ENCODE results near the gene ZNF837. TPM values are rescaled to one million over a fixed set of nuclear protein-coding genes. Genes with fewer than 3 reads are reported as not detected.

The ZNF837 gene
- total and polyA plus RNA-seq, 12 donors = 0.11 to 0.90 (median 0.41) TPM

DNA sequence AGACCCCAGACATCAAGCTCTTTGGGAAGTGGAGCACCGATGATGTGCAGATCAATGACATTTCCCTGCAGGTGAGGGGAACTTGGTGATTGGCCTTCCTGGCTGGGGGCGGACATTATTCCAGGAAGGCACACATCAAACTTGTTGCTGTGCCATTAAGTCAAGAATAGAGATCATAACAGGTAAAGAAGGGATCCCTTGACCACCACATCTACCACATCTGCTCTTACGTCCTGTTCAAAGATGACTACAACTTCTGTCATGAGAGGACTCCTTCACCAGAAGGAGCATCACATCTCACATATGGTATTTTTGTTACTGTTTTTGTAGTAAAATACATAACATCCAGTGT, 7.3 kb upstream of the ZNF837 start:
- TF ChIP-seq, protein P1, sequence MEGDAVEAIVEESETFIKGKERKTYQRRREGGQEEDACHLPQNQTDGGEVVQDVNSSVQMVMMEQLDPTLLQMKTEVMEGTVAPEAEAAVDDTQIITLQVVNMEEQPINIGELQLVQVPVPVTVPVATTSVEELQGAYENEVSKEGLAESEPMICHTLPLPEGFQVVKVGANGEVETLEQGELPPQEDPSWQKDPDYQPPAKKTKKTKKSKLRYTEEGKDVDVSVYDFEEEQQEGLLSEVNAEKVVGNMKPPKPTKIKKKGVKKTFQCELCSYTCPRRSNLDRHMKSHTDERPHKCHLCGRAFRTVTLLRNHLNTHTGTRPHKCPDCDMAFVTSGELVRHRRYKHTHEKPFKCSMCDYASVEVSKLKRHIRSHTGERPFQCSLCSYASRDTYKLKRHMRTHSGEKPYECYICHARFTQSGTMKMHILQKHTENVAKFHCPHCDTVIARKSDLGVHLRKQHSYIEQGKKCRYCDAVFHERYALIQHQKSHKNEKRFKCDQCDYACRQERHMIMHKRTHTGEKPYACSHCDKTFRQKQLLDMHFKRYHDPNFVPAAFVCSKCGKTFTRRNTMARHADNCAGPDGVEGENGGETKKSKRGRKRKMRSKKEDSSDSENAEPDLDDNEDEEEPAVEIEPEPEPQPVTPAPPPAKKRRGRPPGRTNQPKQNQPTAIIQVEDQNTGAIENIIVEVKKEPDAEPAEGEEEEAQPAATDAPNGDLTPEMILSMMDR (IDR thresholded peaks at IDR 0.05) = no peak
- H3K36me3 ChIP-seq = peaks cover 0 to 54% (median 22%) of the 10 kb centered on the region in 9 donors
- no peaks in the 10 kb centered on the region for H3K27me3 ChIP-seq
- DNase-seq = no peak
- no peaks in the 10 kb centered on the region for H3K9me3 ChIP-seq
- intact Hi-C loops (cut with DNase I) = no loop called here
- peaks cover 13 to 47% (median 30%) of the 10 kb centered on the region in 9 donors for H3K4me1 ChIP-seq
- H3K27ac ChIP-seq = peak overlapping the region in 1 of 10 donors; percentile 99
- 86% methylated on average over 3 of the region's 3 CpGs for WGBS, 2 donors
- peak overlapping the region; percentile 63 to 92 (median 86) for H3K4me3 ChIP-seq
- ATAC-seq = no peak

DNA sequence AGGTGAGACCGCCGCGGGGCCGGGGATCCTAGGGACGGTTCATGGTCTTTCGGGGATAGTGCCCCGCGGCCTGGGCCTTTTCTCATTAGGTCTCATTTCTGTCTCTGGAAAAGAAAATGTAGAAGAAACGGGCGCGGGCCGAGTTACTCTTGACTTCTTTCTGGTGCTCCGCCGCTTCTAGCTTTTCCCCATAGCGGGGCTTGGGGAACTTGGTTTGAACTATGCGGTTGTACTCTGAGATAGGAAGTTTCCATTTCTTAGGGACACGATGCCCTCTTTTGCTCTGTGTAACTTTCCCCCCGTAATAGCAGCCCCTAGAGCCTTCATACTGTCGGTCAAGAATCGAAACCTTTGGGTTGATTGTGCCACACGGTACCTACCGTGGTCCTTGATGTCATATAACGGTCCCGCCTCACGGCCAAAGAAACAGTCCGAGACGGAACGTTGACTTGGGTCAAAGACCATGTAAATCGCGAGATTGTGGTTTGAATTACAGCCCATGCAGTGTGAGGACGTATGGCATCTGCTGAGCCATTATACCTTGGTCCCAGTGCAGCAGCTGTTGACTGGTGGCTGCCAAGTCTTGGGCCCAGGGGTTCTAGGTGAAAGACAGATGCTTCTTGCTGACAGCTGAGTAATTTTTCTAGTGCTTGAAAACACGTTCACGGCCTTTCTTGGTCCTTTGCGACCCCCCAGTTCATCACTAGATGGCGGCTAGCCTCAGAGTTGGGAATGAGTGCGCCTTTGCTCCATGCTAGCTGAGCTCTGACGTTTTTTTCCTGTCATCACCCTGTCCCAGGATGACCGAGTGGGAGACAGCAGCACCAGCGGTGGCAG, 6.7 kb upstream of the ZNF837 start:
- DNase-seq (no peak), ATAC-seq (no peak)
- intact Hi-C loops (cut with DNase I) = loop anchor here in 2 of 10 donors (2.0 kb wide), 2 partner anchors 13 to 61 kb away; partner anchors contain the start of gene ZSCAN22 (in 1 of the 2)
- H3K4me3 ChIP-seq = peak overlapping the region; percentile 63 to 92 (median 86)
- H3K27me3 ChIP-seq = no peaks in the 10 kb centered on the region
- peak overlapping the region; percentile 3 to 100 (median 98) for H3K27ac ChIP-seq
- WGBS, 2 donors = 6% methylated on average over 39 of the region's 39 CpGs
- TF ChIP-seq, protein P1 (IDR thresholded peaks at IDR 0.05) = no peak
- H3K9me3 ChIP-seq = no peaks in the 10 kb centered on the region
- H3K4me1 ChIP-seq = peaks cover 13 to 47% (median 30%) of the 10 kb centered on the region in 9 donors
- peaks cover 0 to 48% (median 18%) of the 10 kb centered on the region in 9 donors for H3K36me3 ChIP-seq

DNA sequence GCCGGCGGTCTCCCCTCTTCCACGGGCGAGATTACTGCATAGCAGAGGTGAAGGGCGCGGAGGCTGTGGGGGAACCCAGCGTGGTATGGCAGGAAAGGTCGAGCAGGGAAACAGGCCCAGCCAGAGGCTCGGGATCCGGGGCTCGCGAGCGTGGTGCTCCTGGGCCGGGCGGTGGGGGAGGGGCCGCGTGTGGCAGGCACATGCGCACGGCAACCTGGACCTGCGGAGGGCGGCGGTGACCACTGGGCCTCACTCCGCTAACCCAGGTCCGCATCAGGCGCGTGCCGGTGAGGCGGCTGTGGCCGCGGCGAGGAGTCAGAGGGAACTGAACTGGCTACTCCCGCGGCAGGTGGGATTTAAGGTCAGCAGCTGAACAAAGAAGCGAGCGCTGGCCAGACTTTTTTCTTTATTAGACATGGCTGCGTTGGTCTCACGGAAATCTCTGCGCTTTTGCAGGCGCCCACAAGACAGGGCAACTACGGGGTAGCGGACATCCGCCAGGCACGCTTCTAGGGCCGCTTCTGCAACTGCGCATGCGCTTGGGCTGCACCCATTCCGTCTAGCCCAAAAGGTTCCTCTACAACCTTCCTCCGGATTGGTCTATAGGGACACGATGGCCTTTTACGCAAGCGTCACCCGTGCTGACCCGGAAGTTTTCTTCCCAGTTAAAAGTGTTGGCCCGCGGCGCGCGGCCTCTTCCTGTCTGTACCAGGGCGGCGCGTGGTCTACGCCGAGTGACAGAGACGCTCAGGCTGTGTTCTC, 5.9 kb upstream of the ZNF837 start, which contains the start of gene RPS5:
TSS of gene RPS5 (plus strand) at position 694 of the 762 bp plus-strand sequence. CDS start 869 bp downstream, outside the sequence.
- H3K4me1 ChIP-seq = peaks cover 14 to 54% (median 35%) of the 10 kb centered on the region in 9 donors

More for the DNA sequence above, 5.9 kb upstream of the ZNF837 start, which contains the start of gene RPS5:
- Histone ChIP-seq H3K36me3 (peaks cover 0 to 40% (median 16%) of the 10 kb centered on the region in 9 donors), H3K9me3 (no peaks in the 10 kb centered on the region), H3K27me3 (no peaks in the 10 kb centered on the region), H3K27ac (peak within 1 kb of the TSS; percentile 90 to 100 (median 98)), H3K4me3 (peak within 1 kb of the TSS; percentile 63 to 92 (median 86))
- peak; percentile 94 to 97 for DNase-seq
- 0% methylated on average over 64 of the region's 64 CpGs for WGBS, 2 donors
- ATAC-seq = peak; percentile 93 to 98 (median 97)
- intact Hi-C loops (cut with DNase I) = loop anchor here in 2 of 10 donors (2.0 kb wide), 2 partner anchors 14 to 60 kb away; partner anchors contain the start of gene ZSCAN22 (in 1 of the 2)
- TF ChIP-seq, protein P1 (IDR thresholded peaks at IDR 0.05) = no peak
